Peyer's patch (tissue), 4 donors: ENCODE data around the gene MAST4.

Source experiments
- POLR2A ChIP-seq, 2 donors: fragments of 450-650 bp; IDR thresholded peaks; one replicate each; pipeline ENCODE4 v1.5.1; 2017; ENCODE audit warnings: antibody characterized with exemption in 2 of 2, mild to moderate bottlenecking in 2 of 2, moderate library complexity in 2 of 2
- TF ChIP-seq, protein P1 (sequence below), 6 experiments: fragments of 450-650 bp in 4 of 6; fragments of 200-600 bp in 2 of 6; sonication (generic) in 1 of 6; IDR thresholded peaks; one replicate each; pipeline ENCODE4 v1.5.1; 2017 to 2019; ENCODE audit warnings: antibody characterized with exemption in 6 of 6, mild to moderate bottlenecking in 3 of 6, moderate library complexity in 1 of 6

- TF ChIP-seq, protein P1, sequence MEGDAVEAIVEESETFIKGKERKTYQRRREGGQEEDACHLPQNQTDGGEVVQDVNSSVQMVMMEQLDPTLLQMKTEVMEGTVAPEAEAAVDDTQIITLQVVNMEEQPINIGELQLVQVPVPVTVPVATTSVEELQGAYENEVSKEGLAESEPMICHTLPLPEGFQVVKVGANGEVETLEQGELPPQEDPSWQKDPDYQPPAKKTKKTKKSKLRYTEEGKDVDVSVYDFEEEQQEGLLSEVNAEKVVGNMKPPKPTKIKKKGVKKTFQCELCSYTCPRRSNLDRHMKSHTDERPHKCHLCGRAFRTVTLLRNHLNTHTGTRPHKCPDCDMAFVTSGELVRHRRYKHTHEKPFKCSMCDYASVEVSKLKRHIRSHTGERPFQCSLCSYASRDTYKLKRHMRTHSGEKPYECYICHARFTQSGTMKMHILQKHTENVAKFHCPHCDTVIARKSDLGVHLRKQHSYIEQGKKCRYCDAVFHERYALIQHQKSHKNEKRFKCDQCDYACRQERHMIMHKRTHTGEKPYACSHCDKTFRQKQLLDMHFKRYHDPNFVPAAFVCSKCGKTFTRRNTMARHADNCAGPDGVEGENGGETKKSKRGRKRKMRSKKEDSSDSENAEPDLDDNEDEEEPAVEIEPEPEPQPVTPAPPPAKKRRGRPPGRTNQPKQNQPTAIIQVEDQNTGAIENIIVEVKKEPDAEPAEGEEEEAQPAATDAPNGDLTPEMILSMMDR (IDR thresholded peaks at IDR 0.05), result no peak
- no peak for TF ChIP-seq POLR2A (IDR thresholded peaks at IDR 0.05)
Observed at GRCh38 chr5:67030289-67031056, 434.3 kb downstream of the MAST4 start.
